Measurements from ENCODE around the gene CPNE1. TPM values are rescaled to one million over a fixed set of nuclear protein-coding genes. Genes with fewer than 3 reads are reported as not detected.

Gene CPNE1
- total RNA-seq, 1 experiment from 2014 or later = 217 TPM

DNA sequence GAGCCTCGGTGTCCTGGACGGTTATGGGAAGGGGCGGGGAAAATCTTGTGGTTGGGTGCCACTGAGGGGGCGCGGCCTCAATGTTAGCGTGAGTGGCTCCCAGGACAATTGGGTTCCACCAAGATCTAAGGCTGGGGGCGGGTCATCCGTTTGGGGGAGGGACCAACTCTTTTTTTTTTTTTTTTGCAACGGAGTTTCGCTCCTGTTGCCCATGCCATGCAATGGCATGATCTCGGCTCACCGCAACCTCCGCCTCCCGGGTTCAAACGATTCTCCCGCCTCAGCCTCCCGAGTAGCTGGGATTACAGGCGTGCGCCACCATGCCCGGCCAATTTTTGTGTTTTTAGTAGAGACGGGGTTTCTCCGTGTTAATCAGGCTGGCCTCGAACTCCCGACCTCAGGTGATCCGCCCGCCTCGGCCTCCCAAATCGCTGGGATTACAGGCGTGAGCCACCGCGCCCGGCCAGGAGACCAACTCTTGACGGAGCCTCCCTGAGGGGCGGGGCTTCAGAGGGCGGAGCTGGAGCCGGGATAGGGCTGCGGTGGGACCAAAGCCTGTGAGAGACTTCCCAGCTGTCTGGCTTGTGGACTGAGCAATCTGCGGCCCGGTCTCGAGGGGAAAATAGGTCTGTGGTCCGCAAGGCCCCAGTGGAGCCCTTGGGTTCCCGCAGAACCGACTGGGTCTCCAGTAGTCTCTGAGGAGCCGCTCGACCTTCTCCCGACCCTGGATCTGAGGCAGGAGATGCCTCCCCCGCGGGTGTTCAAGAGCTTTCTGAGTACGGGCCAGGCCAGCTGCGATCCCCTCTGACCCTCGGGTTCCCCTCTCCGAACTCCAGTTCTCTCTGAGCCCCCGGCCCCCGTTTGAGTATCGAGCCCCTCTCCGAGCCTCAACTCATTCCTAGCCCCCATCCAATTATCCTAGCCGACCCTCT is 48.0 kb downstream of the CPNE1 start:
- CTCF ChIA-PET = interaction anchor here (0.6 kb wide), 1 partner anchor 138 kb away, joined by 3 read pairs; no protein-coding TSS in a partner anchor
- BruUV-seq (replicated peaks) = no TSS peak
- peak; percentile 99 for DNase-seq (ENCODE audit: low read depth, low spot score)
- ATAC-seq = peak; percentile 73
- Histone ChIP-seq H3K4me1 (ENCODE audit: control insufficient read depth, insufficient read depth, low read length) (no peaks in the 10 kb centered on the region; the same call in 1 of the 2 replicates), H3K36me3 (ENCODE audit: control insufficient read depth, insufficient read depth, low read length) (no peaks in the 10 kb centered on the region; the same call in 1 of the 2 replicates), H3K4me3 (ENCODE audit: low read depth in 2 of 2, low read length in 2 of 2) (peak overlapping the region; percentile 62 to 81), H3K27me3 (ENCODE audit: control insufficient read depth, insufficient read depth, low read length) (no peaks in the 10 kb centered on the region), H3K27ac (ENCODE audit: low read length) (peak overlapping the region; percentile 84), H3K9me3 (ENCODE audit: control insufficient read depth, insufficient read depth, low read depth, low read length) (no peaks in the 10 kb centered on the region)
- intact Hi-C loops (cut with micrococcal nuclease; ENCODE audit: unreplicated experiment) (no loop called here), in situ Hi-C loops (cut with HindIII; ENCODE audit: low pct_unique_long_range_greater_than_20kb, low sequenced_read_pairs) (no loop called here)
- TF ChIP-seq TCF7L2 (IDR thresholded peaks at IDR 0.05; ENCODE audit: low read depth, low read length) (peak; percentile 90), POLR2AphosphoS5 (IDR thresholded peaks at IDR 0.05; ENCODE audit: low read depth, low read length) (peak; percentile 22; the same call in 1 of the 2 replicates)
- TF ChIP-seq, protein P1, sequence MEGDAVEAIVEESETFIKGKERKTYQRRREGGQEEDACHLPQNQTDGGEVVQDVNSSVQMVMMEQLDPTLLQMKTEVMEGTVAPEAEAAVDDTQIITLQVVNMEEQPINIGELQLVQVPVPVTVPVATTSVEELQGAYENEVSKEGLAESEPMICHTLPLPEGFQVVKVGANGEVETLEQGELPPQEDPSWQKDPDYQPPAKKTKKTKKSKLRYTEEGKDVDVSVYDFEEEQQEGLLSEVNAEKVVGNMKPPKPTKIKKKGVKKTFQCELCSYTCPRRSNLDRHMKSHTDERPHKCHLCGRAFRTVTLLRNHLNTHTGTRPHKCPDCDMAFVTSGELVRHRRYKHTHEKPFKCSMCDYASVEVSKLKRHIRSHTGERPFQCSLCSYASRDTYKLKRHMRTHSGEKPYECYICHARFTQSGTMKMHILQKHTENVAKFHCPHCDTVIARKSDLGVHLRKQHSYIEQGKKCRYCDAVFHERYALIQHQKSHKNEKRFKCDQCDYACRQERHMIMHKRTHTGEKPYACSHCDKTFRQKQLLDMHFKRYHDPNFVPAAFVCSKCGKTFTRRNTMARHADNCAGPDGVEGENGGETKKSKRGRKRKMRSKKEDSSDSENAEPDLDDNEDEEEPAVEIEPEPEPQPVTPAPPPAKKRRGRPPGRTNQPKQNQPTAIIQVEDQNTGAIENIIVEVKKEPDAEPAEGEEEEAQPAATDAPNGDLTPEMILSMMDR (IDR thresholded peaks at IDR 0.05) = no peak
- POLR2A ChIA-PET = interaction anchor here (0.6 to 0.7 kb wide), 3 partner anchors 22 to 97 kb away, joined by 3 to 12 read pairs (median 3); partner anchors contain the start of genes NFS1 and ROMO1

DNA sequence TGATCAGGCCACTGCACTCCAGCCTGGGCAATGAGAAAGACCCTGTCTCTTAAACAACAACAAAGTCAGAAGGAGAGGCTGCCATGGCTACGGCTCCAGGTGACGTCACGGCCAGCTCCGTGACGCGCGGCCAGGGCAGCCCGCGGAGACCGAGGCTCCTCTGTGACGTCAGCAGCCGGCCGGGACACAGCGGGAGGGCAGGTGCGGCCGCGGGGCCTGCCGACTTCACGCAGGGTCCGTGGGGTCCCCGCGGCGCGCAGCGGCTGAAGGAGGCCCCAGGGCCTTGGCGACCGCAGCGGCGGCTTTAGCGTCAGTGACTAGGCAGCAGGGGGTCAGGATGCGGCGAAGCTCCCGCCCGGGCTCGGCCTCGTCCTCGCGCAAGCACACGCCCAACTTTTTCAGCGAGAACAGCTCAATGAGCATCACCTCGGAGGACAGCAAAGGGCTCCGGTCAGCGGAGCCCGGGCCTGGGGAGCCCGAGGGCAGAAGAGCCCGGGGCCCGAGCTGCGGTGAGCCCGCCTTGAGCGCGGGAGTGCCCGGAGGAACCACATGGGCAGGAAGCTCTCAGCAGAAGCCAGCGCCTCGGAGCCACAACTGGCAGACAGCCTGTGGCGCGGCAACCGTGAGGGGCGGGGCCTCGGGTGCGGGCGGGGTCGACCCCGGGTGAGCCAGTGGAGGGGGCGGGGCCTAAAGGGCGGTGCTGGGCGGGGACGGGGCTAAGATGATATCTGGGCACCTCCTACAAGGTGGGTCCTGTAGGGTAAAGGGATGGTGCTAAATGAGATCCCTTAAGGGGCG is 48.8 kb downstream of the CPNE1 start, which contains the start of gene SPAG4:
Gene SPAG4 (plus strand): TSS at position 163 of the 798 bp plus-strand sequence. CDS start 175 bp downstream, at position 338.
- POLR2A ChIA-PET = interaction anchor here (0.6 kb wide), 3 partner anchors 21 to 346 kb away, joined by 3 to 12 read pairs (median 7); no protein-coding TSS in a partner anchor
- Histone ChIP-seq H3K4me1 (ENCODE audit: control insufficient read depth, insufficient read depth, low read length) (no peaks in the 10 kb centered on the region; the same call in 1 of the 2 replicates), H3K36me3 (ENCODE audit: control insufficient read depth, insufficient read depth, low read length) (no peaks in the 10 kb centered on the region), H3K27ac (ENCODE audit: low read length) (peak within 1 kb of the TSS; percentile 84), H3K4me3 (ENCODE audit: low read depth in 2 of 2, low read length in 2 of 2) (peak within 1 kb of the TSS; percentile 62 to 81), H3K9me3 (ENCODE audit: control insufficient read depth, insufficient read depth, low read depth, low read length) (no peaks in the 10 kb centered on the region), H3K27me3 (ENCODE audit: control insufficient read depth, insufficient read depth, low read length) (no peaks in the 10 kb centered on the region)
- ATAC-seq (peak; percentile 82), DNase-seq (ENCODE audit: low read depth, low spot score) (peak; percentile 58)
- intact Hi-C loops (cut with micrococcal nuclease; ENCODE audit: unreplicated experiment) (no loop called here), in situ Hi-C loops (cut with HindIII; ENCODE audit: low pct_unique_long_range_greater_than_20kb, low sequenced_read_pairs) (no loop called here)
- TF ChIP-seq POLR2AphosphoS5 (IDR thresholded peaks at IDR 0.05; ENCODE audit: low read depth, low read length) (peak; percentile 71), SIN3A (IDR thresholded peaks at IDR 0.05; ENCODE audit: borderline replicate concordance, insufficient read depth, low read depth, low read length) (no peak)
- TF ChIP-seq, protein P2, sequence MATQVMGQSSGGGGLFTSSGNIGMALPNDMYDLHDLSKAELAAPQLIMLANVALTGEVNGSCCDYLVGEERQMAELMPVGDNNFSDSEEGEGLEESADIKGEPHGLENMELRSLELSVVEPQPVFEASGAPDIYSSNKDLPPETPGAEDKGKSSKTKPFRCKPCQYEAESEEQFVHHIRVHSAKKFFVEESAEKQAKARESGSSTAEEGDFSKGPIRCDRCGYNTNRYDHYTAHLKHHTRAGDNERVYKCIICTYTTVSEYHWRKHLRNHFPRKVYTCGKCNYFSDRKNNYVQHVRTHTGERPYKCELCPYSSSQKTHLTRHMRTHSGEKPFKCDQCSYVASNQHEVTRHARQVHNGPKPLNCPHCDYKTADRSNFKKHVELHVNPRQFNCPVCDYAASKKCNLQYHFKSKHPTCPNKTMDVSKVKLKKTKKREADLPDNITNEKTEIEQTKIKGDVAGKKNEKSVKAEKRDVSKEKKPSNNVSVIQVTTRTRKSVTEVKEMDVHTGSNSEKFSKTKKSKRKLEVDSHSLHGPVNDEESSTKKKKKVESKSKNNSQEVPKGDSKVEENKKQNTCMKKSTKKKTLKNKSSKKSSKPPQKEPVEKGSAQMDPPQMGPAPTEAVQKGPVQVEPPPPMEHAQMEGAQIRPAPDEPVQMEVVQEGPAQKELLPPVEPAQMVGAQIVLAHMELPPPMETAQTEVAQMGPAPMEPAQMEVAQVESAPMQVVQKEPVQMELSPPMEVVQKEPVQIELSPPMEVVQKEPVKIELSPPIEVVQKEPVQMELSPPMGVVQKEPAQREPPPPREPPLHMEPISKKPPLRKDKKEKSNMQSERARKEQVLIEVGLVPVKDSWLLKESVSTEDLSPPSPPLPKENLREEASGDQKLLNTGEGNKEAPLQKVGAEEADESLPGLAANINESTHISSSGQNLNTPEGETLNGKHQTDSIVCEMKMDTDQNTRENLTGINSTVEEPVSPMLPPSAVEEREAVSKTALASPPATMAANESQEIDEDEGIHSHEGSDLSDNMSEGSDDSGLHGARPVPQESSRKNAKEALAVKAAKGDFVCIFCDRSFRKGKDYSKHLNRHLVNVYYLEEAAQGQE (IDR thresholded peaks at IDR 0.05; ENCODE audit: insufficient read depth in 1 of 2, low read depth in 2 of 2, low read length in 1 of 2) = no peak
- CTCF ChIA-PET = interaction anchor here (0.6 to 0.7 kb wide), 3 partner anchors 47 to 486 kb away, joined by 6 to 9 read pairs (median 9); no protein-coding TSS in a partner anchor
- BruUV-seq (replicated peaks) = no TSS peak
